GM21360 (cell line): ENCODE data around the gene C5.

ENCODE experiments used
- ATAC-seq: cut with Tn5 transposase; IDR thresholded peaks from one replicate; pipeline ENCODE4 v1.9.1; 2021; ENCODE audit warnings: mild to moderate bottlenecking, moderate library complexity; ENCODE audit not compliant: unreplicated experiment

C5 gene

DNA sequence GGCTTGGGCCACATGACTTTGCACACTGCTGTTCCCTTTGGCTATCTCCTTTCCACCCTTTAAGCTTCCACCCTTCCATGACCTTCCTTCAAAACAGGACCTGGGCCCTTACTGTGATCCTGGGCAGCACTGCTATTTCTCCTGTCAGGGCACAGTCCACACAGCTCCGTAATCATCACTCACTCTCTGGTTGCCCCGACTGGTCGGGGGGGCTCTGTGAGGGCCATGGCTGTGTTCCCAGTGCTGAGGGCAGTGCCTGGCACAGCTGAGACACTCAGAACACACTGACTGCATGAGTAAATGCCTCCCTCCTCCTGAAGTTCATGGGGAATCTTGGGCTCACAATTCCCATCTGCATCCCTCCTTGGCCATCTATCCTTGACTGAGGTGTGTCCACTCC, 135.7 kb downstream of the C5 start:
- no peak for ATAC-seq

- no peak for ATAC-seq
Measured at GRCh38 chr9:120913647-120914264, 136.3 kb downstream of the C5 start.

GRCh38 chr9:120912958-120913646, 137.0 kb downstream of the C5 start:
- ATAC-seq = no peak

- no peak for ATAC-seq
Measured at GRCh38 chr9:120911295-120911837, 138.7 kb downstream of the C5 start.

DNA sequence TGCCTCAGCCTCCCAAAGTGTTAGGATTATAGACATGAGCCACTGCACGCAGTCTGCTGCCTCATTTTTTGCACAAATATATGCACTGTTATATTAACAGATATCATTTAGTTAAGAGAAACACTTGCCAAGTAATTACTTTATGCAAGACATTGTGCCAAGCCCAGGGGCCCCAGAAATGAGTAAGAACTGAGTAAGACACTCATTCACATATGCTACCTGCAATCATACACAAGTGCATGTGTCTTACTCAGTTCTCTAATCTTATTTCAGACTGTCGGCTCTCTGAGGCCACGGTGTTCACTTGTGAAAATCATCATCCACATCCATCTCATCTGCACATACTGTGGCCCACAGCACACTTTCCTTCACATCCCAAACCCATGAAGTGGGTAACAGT, 139.4 kb downstream of the C5 start:
- no peak for ATAC-seq

DNA sequence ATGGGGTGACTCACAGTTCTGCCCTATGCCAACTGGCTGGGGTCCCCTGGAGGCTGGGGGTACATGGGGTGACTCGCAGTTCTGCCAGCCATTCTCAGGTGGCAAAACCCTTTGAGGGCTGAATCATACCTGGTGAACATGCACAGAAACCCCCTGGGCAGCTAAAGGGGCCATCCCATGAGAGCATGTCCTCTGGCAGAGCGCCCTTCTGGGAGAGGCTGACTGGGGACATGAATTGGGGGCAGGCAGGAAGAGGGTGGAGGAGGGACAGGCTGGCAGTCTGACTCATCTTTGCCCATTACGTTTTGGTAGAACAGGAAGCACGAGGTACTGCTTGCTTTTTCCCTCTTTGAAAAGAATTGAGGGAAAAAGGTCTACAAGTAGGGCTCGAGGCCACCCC, 140.2 kb downstream of the C5 start:
- ATAC-seq = no peak

GRCh38 chr9:120905315-120906164, 144.5 kb downstream of the C5 start:
- no peak for ATAC-seq

DNA sequence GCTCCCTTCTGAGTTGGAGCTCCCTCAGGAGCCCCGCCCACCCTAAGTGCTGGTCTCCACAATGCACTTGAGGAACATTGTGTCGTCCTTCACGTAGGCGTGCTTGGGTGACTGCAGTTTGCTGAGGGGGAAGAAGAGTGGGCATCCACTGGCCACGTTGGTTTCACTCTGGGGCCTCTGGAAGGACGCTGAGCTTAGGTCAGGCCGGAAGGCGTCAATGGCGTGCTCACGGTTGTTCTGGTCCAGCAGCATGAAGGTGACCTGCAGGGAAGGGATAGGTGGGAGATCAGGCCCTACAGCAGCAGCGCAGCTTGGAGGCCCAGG, 145.1 kb downstream of the C5 start:
- no peak for ATAC-seq

DNA sequence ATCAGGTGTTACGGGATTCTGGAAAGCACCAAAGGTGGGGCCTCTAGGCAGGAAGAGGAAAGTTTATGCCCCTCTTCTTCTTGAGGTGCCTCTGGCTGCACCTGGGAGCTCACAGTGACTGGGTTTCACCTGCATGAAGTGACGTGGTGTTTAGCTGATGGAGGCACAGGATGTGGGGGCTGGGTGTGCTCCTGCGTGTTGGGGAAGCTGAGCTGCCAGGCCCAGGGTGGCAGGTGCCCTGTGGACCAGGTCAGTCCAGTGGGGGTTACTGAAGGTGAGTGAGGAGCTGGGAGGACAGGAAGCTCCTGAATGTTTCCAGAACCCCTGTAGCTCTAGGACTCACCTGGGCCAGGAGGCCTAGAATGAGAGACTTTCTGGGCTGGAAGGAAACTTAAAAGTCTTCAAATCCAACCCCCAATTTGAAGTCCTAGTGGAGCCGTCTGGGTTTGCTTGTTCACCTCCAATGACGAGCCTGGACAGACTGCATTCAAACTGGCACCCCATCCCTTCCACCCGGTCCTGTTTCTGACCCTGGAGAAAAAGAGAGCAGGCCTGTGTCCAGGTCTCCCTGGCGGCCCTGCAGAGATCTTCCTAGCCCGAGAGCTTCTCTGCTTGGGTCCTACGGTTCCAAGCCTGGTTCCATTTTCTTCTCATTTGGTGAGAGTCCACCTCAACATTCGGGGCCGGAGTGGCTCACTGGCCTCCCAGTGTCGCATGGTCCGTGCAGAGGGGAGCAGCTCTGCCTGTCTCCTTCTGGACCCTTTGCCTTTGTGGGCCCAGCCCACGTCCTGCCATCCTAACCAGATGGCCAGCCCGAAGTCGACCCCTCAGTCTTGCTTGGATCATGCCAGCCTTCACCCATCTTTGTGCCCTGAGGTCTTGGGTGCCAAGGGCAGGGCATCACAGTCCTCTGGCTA, 145.8 kb downstream of the C5 start:
- no peak for ATAC-seq

DNA sequence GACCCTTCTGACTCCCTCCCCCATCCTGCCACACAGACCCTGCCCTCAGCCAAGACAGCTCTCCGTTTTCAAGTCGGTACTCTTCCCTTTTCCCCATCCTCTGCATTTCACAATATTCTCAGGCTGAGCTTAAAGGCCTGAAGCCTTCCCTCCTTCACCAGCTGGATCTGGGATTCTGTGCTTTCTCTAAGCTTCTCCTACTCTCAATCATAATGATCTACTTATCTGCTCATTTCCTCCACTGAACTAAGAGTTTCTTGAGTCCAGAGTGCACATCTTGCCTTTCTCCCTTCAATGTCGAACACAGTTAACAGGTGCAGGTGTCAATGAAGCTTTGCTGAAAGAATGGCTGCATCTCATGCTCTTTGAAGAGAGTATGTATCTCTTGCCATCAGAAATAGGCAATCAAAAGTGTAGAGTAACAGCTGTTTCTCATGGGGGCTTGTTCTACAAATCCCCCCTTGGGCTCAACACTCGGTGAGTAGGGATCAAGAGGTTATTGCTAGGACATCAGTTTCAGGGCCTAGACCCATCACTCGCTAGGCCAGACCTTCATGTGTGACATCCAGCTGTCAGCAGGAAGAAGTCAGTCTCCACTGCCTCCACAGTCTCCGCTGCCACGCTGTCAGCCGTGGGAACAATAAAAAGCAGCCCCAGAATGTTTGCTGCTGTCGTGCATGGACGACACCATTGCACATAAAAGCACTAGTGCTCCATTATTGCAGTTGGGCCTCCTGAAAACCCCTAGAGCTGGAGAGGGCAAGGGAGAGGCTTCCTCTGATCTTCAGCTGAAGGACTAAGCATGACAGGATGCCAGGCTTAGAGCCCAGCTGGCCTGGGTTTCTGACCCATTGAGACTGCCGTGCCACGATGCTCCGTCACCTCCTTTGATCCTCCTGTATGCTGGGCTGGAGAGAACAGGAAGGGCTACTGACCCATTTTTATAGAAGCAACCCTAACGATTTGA, 147.2 kb downstream of the C5 start:
- ATAC-seq = no peak
